ENCODE data around the gene GRM3.

The GRM3 gene

DNA sequence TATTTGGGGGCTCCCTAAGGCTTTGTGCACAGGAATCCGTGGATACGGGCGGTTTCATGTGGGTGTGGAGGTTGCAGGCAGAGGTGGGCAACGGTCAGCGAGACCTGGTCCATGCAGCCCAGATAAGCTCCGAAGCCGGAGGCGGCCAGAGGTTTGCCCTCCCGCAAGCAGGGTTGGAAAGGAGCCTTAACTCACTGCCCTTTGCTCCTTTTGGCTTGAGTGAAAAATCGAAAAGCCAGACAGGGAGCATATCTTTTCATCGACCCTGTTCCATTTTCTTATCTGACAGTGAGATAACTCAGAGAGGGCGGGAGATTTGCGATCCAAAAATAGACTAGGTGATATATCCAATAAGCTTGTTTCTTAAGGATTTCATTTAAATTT lies 1.5 kb downstream of the GRM3 start:
- TF ChIP-seq, protein P1, sequence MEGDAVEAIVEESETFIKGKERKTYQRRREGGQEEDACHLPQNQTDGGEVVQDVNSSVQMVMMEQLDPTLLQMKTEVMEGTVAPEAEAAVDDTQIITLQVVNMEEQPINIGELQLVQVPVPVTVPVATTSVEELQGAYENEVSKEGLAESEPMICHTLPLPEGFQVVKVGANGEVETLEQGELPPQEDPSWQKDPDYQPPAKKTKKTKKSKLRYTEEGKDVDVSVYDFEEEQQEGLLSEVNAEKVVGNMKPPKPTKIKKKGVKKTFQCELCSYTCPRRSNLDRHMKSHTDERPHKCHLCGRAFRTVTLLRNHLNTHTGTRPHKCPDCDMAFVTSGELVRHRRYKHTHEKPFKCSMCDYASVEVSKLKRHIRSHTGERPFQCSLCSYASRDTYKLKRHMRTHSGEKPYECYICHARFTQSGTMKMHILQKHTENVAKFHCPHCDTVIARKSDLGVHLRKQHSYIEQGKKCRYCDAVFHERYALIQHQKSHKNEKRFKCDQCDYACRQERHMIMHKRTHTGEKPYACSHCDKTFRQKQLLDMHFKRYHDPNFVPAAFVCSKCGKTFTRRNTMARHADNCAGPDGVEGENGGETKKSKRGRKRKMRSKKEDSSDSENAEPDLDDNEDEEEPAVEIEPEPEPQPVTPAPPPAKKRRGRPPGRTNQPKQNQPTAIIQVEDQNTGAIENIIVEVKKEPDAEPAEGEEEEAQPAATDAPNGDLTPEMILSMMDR (conservative IDR thresholded peaks at IDR 0.05; ENCODE audit: low read depth, low read length), result no peak
- no peak for DNase-seq (ENCODE audit: low read depth)
- H3K4me3 ChIP-seq (ENCODE audit: low read length), result no peak overlapping the region

DNA sequence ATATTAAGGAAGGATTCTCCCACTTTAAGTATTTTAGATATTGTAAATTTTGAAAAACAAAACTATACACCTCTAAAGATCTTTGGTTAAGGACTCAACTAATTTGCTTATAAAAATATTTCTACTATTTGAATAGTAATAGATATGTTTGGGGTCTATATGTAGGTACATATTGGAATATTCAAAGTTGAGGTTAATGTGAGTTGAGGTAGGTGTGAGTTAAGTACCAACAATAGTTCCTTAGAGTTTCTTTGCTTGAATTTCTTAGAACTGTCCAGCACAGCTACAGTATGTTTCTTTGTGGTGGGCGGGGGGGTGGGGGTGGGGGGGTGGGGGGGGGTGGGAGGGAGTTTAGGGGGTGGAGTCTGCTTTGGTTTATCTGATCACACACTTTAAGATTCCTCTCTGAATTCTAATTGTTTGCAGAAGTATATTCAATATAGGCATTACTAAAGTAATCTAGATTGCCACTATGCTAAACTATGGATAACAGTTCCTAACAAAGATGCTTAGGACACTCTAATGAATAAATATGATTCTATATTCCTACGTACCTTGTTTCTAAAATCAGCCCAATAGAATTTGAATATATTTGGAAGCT lies 2.1 kb downstream of the GRM3 start:
- DNase-seq (ENCODE audit: low read depth), result no peak
- H3K4me3 ChIP-seq (ENCODE audit: low read length), result no peak overlapping the region
- TF ChIP-seq, protein P1 (conservative IDR thresholded peaks at IDR 0.05; ENCODE audit: low read depth, low read length), result no peak

DNA sequence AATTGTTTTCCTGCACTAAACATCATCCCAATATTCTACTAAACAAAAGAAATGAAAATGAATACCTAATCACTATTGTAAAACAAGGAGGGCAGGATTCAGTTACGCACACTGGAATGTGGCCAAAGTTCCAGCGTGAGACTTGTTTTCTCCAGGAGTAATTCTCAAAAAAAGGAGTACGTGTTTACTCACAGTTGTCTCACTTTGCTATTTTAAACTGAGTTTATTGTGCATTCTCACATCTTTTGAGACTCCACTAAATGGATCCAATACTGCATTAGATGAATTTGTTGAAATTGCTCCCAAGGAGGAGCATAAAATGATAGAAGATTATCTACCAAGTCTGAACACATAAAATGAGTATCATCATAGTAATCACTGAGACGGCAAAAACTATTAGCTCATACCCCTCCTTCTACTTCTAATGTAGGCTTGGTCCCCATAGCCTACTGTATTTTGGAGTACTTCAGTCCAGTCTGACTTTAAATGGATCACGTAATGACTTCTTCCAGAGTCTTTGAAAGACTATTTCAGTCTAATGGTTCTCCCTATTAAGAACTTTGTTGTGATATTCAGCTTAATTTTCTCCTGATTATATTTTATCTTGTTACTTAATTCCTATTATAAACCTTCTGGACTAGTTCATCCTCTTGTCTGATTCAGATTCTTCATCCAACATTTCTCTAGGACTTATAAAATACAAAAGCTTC lies 3.8 kb downstream of the GRM3 start:
- DNase-seq (ENCODE audit: low read depth), result no peak
- TF ChIP-seq, protein P1 (conservative IDR thresholded peaks at IDR 0.05; ENCODE audit: low read depth, low read length), result no peak

DNA sequence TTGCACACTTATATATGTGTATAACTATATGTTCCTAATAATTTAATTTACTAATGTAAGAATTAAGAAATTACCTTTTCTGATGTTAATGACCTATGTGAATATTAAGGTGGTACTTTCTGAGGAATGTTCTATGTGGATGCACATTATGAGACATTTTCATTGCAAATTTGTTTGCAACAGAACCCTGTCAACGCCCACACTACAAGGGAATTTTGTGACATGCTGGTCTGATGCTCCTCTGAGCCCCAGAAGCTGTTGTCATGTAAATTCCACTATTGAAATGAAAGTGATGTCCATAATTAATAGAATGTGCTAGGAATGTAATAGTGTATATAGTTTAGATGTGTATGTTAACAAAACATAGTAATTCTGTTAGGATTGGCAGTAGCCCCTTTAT lies 4.5 kb downstream of the GRM3 start:
- no peak for DNase-seq (ENCODE audit: low read depth)
- TF ChIP-seq, protein P1 (conservative IDR thresholded peaks at IDR 0.05; ENCODE audit: low read depth, low read length), result no peak
- no peak overlapping the region for H3K4me3 ChIP-seq (ENCODE audit: low read length)

More for the DNA sequence above, 3.8 kb downstream of the GRM3 start:
- no peak overlapping the region for H3K4me3 ChIP-seq (ENCODE audit: low read length)

DNA sequence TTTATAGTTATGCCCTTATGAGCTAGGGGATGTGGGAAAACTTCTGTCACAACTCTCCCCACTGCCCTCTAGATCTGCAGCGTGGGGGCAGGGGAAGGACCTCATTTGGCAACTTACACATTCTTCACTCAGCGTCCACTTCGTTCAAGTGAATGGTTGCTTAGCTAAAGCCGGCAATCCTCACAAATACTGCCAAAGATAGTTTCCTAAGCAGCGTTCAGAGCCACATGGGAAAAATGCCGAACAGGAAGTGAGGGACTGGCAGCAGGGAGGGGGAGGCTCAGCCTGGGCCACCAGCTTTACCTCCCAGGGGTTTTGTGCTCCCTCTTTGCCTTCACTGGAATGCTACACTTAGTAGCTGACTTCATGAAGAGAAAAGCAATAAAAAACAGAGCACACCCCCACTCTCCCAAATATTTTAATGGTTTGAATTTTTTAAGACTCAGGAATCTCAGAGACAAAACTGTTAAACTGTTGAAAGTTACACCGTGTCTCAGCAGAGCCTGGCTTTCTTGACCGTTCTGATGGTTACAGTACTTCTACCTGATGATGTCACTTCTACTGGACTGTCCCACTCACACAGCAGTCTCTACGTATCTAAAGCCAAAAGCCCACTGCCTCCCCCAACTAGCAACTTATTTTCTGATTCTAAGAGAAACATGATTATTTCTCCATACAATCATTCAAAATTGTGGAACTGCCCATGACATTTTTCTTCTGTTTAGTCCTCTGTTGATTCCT lies 10.4 kb downstream of the GRM3 start:
- DNase-seq (ENCODE audit: low read depth), result peak; percentile 32
- peak overlapping the region; percentile 32 for H3K4me3 ChIP-seq (ENCODE audit: low read length)
- TF ChIP-seq, protein P1 (conservative IDR thresholded peaks at IDR 0.05; ENCODE audit: low read depth, low read length), result no peak

DNA sequence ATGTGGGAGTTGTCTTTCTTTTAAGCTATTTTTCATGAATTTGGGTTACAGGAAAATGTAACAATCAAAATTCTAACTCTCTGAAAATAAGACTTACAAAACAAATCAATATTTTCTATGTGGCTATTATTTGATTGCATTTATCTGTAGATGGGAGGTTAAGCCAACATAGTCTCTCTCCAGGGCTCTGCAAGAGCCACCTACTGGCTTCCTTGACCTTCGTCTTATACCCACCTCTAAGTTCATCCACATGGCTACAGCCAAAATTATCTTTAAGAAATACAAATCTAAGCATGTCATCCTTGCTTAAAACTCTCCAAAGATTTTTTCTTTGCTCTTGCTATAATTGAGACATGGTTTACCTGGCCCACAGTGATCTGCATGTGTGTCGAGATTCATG lies 14.2 kb downstream of the GRM3 start:
- TF ChIP-seq, protein P1 (conservative IDR thresholded peaks at IDR 0.05; ENCODE audit: low read depth, low read length), result no peak
- H3K4me3 ChIP-seq (ENCODE audit: low read length), result no peak overlapping the region
- no peak for DNase-seq (ENCODE audit: low read depth)

Data from retinal pigment epithelial cell (primary cell).